HCT116 (cell line): ENCODE data around the gene PTPN20.

Experiments
- POLR2A ChIP-seq: IDR thresholded peaks from 2 replicates; pipeline ENCODE4 v1.7.0; 2011; ENCODE audit warnings: borderline replicate concordance; ENCODE audit not compliant: insufficient read depth, insufficient read length; ENCODE audit errors: extremely low read depth
- TF ChIP-seq, protein P1 (sequence below), 3 experiments: fragments of 200-600 bp in 1 of 3; sonication (generic) in 1 of 3; IDR thresholded peaks in 2 of 3; conservative IDR thresholded peaks in 1 of 3; 2 replicates each; pipeline ENCODE4 v1.5.1; 2012 to 2017; ENCODE audit warnings: low read depth in 2 of 3, low read length in 2 of 3, antibody characterized with exemption in 1 of 3, borderline replicate concordance in 1 of 3, control low read depth in 1 of 3, mild to moderate bottlenecking in 1 of 3, mixed read lengths in 1 of 3, mixed run types in 1 of 3, moderate library complexity in 1 of 3; ENCODE audit not compliant: insufficient read depth in 1 of 3

DNA sequence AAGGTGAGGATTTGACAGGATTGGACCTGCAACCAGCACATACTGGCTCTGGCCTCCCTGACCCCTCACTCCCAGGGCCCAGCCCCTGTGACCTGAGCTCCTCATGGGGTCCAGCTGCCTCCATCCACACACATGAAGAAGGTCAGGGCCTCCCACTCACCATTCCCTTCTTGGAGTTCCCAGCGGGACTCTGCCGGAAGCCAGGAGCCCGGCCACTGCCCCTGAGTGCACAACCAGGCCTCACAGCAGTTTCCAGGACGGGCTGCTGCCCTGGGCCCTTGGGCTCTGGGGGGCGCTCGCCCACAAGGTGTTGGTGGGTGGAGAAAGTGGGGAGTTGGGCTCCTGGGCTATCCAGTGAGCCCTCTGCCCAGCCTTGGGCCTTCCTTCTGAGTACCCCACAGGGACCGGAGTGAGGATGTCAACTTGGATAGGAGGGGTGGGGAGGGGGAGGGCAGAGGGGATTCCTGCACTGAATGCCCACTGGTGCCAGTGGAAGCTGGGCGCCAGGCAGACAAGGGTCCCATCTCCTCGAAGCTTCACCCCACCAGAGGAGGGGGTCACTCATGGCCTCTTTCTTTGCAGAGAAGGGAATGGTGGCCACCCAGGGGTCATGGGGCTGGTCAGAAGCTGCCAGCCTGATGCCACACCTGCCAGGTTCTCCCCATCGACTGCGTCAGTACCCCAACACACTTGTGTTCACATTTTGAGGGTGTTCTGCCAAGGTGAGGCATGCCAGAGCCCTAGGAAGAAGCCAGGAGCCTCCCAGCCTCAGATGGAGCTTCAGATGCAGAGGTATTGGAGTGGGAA is 115.3 kb downstream of the PTPN20 start:
- no peak for TF ChIP-seq POLR2A
- TF ChIP-seq, protein P1, sequence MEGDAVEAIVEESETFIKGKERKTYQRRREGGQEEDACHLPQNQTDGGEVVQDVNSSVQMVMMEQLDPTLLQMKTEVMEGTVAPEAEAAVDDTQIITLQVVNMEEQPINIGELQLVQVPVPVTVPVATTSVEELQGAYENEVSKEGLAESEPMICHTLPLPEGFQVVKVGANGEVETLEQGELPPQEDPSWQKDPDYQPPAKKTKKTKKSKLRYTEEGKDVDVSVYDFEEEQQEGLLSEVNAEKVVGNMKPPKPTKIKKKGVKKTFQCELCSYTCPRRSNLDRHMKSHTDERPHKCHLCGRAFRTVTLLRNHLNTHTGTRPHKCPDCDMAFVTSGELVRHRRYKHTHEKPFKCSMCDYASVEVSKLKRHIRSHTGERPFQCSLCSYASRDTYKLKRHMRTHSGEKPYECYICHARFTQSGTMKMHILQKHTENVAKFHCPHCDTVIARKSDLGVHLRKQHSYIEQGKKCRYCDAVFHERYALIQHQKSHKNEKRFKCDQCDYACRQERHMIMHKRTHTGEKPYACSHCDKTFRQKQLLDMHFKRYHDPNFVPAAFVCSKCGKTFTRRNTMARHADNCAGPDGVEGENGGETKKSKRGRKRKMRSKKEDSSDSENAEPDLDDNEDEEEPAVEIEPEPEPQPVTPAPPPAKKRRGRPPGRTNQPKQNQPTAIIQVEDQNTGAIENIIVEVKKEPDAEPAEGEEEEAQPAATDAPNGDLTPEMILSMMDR (IDR thresholded peaks at IDR 0.05 in 2 of 3, conservative IDR thresholded peaks at IDR 0.05 in 1 of 3; ENCODE audit: borderline replicate concordance in 1 of 3, insufficient read depth in 1 of 3, low read depth in 2 of 3, low read length in 2 of 3), result no peak
